Chondrocyte (in vitro differentiated cells): ENCODE data around the gene TMEM255B. TPM values are rescaled to one million over a fixed set of nuclear protein-coding genes. Genes with fewer than 3 reads are reported as not detected.

Experiments used
- DNase-seq: peaks from one replicate; pipeline ENCODE4 v3.0.0; 2021; ENCODE audit warnings: mixed read lengths, low spot score
- H3K27ac Mint-ChIP-seq: one replicate; pipeline ENCODE4 v1.8.0; 2021; ENCODE audit warnings: mild to moderate bottlenecking, moderate library complexity, mixed read lengths; ENCODE audit not compliant: unreplicated experiment
- H3K27me3 Mint-ChIP-seq: 2 replicates; pipeline ENCODE4 v1.8.0; 2021; ENCODE audit warnings: low read depth, mixed read lengths
- H3K36me3 Mint-ChIP-seq: 2 replicates; pipeline ENCODE4 v1.8.0; 2021; ENCODE audit warnings: low read depth, mixed read lengths
- H3K4me1 Mint-ChIP-seq: 2 replicates; pipeline ENCODE4 v1.8.0; 2021; ENCODE audit warnings: low read depth, mild to moderate bottlenecking, mixed read lengths
- H3K4me3 Mint-ChIP-seq: one replicate; pipeline ENCODE4 v1.8.0; 2021; ENCODE audit warnings: mild to moderate bottlenecking, moderate library complexity, mixed read lengths; ENCODE audit not compliant: unreplicated experiment
- H3K9me3 Mint-ChIP-seq: 2 replicates; pipeline ENCODE4 v1.8.0; 2021; ENCODE audit warnings: low read depth, mixed read lengths
- long read RNA-seq: library from polyadenylated mRNA; stranded (forward); transcript quantifications from one replicate; pipeline ENCODE4 v2.0.0, GENCODE V29; 2021
- total RNA-seq: library from RNA; stranded (reverse); gene quantifications from 3 replicates; pipeline ENCODE4 v1.2.1, GENCODE V29; 2021
- TF ChIP-seq, protein P1 (sequence below): fragments of 200-600 bp; sonication (generic); IDR thresholded peaks from 2 replicates; pipeline ENCODE4 v1.5.0; 2021; ENCODE audit warnings: antibody characterized with exemption, mild to moderate bottlenecking, moderate library complexity

The TMEM255B gene
- 2.6 to 7.1 TPM (median 5.2 TPM) in 3 replicates for total RNA-seq
- long read RNA-seq, full-length matches to known transcripts = 7 of 9 reads
- long read RNA-seq, partial matches to known transcripts = 0 of 9 reads
- long read RNA-seq, other reads (novel, unspliced or antisense) = 2 of 9 reads

DNA sequence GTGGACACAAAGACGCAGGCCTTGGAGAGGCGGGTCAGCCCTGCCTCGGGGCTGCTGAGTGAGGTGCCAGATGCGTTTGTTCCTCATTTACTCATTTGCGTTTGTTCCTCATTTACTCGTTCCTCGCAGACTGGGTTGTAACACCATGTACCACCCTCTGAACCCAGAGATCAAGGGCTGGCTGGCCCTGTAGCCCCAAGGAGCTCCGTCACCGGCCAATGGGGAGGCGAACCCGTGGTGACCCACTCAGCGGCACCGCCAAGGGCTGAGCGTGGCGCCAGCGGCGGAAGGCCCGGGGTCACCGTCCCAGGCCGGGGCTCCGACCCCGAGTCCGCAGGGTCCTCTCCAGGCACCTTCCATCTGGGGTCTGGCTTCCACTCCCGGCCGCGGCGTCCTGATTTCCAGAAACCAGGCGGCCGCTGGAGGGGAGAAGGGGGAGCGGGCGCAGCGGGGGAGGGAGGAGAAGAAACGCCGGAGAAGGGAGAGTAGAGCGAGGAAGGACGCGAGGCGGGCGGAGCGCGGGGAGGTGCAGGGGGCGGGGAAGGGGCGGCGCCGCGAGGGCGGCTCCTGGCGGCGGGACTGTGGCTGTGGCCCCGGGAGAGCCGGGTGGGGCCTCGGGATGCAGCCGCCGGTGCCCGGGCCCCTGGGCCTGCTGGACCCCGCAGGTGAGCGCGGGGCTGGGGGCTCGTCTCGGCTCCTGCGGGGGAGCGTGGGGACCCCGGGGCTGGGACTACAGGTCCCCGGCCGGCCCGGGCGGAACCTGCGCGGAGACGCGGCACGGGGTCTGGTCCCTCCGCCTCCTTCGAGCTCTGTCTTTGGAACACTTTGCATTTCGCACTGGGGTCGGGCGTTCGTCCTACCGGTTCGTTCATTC, at the start of gene TMEM255B:
Gene TMEM255B (plus strand): TSS at position 576 of the 874 bp plus-strand sequence. CDS start 44 bp downstream, at position 620.
- H3K4me1 Mint-ChIP-seq = peaks cover 10% of the 10 kb centered on the region
- no peak for DNase-seq
- no peaks in the 10 kb centered on the region for H3K9me3 Mint-ChIP-seq
- peaks cover 3% of the 10 kb centered on the region for H3K36me3 Mint-ChIP-seq
- peaks cover 26% of the 10 kb centered on the region for H3K27me3 Mint-ChIP-seq
- peak within 1 kb of the TSS; percentile 42 for H3K27ac Mint-ChIP-seq
- peak within 1 kb of the TSS; percentile 86 for H3K4me3 Mint-ChIP-seq
- TF ChIP-seq, protein P1, sequence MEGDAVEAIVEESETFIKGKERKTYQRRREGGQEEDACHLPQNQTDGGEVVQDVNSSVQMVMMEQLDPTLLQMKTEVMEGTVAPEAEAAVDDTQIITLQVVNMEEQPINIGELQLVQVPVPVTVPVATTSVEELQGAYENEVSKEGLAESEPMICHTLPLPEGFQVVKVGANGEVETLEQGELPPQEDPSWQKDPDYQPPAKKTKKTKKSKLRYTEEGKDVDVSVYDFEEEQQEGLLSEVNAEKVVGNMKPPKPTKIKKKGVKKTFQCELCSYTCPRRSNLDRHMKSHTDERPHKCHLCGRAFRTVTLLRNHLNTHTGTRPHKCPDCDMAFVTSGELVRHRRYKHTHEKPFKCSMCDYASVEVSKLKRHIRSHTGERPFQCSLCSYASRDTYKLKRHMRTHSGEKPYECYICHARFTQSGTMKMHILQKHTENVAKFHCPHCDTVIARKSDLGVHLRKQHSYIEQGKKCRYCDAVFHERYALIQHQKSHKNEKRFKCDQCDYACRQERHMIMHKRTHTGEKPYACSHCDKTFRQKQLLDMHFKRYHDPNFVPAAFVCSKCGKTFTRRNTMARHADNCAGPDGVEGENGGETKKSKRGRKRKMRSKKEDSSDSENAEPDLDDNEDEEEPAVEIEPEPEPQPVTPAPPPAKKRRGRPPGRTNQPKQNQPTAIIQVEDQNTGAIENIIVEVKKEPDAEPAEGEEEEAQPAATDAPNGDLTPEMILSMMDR = peak; percentile 75

DNA sequence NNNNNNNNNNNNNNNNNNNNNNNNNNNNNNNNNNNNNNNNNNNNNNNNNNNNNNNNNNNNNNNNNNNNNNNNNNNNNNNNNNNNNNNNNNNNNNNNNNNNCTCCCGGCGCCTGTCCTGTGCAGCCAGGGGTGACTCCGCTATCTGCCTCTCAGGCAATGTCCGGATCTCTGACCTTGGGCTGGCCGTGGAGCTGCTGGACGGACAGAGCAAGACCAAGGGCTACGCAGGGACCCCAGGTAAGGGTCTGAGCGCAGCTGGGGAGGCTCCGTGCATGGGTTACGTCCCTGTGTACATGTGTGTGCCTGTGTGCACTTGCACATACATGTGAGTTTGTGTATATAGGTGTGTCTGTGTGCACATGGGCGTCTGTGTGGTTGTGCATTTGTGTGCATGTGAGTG, 36.1 kb upstream of the TMEM255B start:
- H3K4me3 Mint-ChIP-seq = no peak overlapping the region
- DNase-seq = peak; percentile 77
- H3K36me3 Mint-ChIP-seq = no peaks in the 10 kb centered on the region
- H3K27ac Mint-ChIP-seq = no peak overlapping the region
- H3K27me3 Mint-ChIP-seq = no peaks in the 10 kb centered on the region
- TF ChIP-seq, protein P1 = no peak
- no peaks in the 10 kb centered on the region for H3K9me3 Mint-ChIP-seq
- H3K4me1 Mint-ChIP-seq = peaks cover 3% of the 10 kb centered on the region

DNA sequence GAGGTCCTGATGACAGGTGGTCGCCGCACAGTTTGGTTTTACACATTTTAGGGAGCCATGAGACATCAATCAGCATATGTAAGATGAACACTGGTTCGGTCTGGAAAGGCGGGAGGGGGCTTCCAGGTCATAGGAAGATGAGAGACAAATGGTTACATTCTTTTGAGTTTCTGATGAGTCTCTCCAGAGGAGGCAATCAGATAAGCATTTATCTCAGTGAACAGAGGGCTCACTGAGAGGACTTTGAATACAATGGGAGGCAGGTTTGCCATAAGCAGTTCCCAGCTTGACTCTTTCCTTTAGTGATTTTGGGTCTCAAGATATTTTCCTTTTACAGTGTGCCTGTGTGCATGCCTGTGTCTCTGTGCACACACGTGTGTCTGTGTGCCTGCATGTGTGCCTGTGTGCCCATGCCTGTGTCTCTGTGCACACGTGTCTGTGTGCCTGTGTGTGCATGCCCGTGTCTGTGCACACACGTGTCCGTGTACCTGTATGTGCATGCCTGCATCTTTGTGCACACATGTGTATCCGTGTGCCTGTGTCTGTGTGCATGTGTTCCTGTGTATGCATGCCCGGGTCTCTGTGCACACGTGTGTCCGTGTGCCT, 35.5 kb upstream of the TMEM255B start:
- Mint-ChIP-seq H3K36me3 (no peaks in the 10 kb centered on the region), H3K4me1 (peaks cover 3% of the 10 kb centered on the region), H3K27ac (no peak overlapping the region), H3K4me3 (no peak overlapping the region), H3K9me3 (no peaks in the 10 kb centered on the region), H3K27me3 (no peaks in the 10 kb centered on the region)
- TF ChIP-seq, protein P1 = no peak
- no peak for DNase-seq

DNA sequence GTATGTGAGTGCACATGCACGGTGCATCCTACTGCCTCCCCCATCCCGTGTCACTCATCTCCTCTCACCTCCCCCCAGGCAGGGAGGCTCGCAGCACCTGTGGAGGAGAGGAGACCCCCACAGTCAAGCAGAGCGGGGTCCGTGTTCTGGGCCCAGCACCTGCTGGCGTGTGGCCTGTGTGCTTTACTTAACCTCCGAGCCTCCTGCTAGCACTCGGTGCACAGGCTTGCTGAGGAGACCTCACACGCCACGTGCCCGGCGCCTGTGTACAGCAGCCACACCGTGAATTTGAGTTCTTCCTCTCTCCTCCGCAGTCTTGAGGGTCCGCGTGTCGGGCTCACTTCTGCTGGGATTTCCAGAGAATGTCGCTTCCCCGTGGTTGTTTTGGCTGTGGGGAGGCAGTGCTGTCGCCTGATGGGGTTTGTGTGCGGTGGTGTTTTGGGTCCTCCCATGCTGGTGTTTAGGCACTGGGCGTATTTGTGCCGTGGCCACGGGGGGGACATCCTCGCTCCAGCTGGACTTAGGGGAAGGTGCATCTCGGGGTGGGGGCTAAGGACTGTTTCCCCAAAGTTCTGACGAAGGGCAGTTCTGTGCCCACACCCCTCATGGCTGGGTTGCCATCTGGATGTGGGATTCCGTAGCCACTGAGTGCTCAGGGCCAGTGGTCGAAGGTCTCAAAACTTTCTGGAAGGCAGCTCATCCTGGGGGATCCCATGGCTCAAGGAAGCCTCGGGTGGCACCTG, 34.8 kb upstream of the TMEM255B start:
- Mint-ChIP-seq H3K36me3 (no peaks in the 10 kb centered on the region), H3K9me3 (no peaks in the 10 kb centered on the region), H3K4me1 (peaks cover 3% of the 10 kb centered on the region), H3K4me3 (peak overlapping the region; percentile 74), H3K27ac (no peak overlapping the region), H3K27me3 (no peaks in the 10 kb centered on the region)
- TF ChIP-seq, protein P1 = no peak
- peak; percentile 84 for DNase-seq
